ENCODE measurements around the gene SLC43A2. TPM values are rescaled to one million over a fixed set of nuclear protein-coding genes. Genes with fewer than 3 reads are reported as not detected.

Gene SLC43A2
- total and polyA plus RNA-seq, 2 donors (not counting 1 experiment from before 2014, with no cell fraction given), result 8.4 to 13.7 TPM

DNA sequence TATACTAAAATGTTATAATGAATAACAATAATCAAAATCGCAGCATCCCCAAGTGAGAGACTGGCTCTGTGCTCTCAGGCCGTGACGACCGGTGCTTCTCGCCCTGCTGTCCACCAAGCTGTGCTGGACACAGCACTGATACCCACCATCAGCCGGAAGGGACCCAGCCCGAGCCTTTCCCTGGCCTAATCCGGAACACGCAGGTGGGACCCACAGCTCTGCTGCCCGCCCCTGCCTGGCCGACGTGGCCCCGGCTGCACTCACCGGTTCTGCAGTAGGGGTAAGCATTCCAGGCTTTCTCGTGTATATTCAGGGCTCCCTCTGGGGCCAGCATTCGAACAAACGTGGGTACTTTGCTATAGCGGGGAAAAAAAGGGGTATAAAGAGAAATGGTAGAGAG is 80.6 kb downstream of the SLC43A2 start:
- no peak for DNase-seq (ENCODE audit: low read depth in 2 of 2)
- no peak overlapping the region for H2AFZ ChIP-seq (ENCODE audit: low read length)
- peaks cover 11% of the 10 kb centered on the region for H3K36me3 ChIP-seq (ENCODE audit: control insufficient read depth, insufficient read depth, low read length)
- H3K4me1 ChIP-seq (ENCODE audit: control insufficient read depth, extremely low read depth, insufficient read depth, low read length), result no peaks in the 10 kb centered on the region
- no peak overlapping the region for H3K9ac ChIP-seq (ENCODE audit: insufficient read depth, low read length)
- H4K20me1 ChIP-seq (ENCODE audit: control insufficient read depth, extremely low read depth, insufficient read depth, low read length), result no peaks in the 10 kb centered on the region
- H3K27ac ChIP-seq (ENCODE audit: insufficient read depth, low read length), result no peak overlapping the region
- H3K27me3 ChIP-seq (ENCODE audit: control insufficient read depth, insufficient read depth, low read length), result no peaks in the 10 kb centered on the region
- H3K79me2 ChIP-seq (ENCODE audit: control insufficient read depth, insufficient read depth, low read length), result no peaks in the 10 kb centered on the region
- no peaks in the 10 kb centered on the region for H3K9me3 ChIP-seq (ENCODE audit: control insufficient read depth, insufficient read depth, low read depth, low read length)
- no peak overlapping the region for H3K4me2 ChIP-seq (ENCODE audit: extremely low read depth, insufficient read depth, low read length)
- no peak overlapping the region for H3K4me3 ChIP-seq (replicated peaks in 1 of 4; ENCODE audit: control extremely low read depth in 1 of 4, insufficient read depth in 1 of 4, low read depth in 3 of 4, low read length in 4 of 4)
- TF ChIP-seq, protein P1, sequence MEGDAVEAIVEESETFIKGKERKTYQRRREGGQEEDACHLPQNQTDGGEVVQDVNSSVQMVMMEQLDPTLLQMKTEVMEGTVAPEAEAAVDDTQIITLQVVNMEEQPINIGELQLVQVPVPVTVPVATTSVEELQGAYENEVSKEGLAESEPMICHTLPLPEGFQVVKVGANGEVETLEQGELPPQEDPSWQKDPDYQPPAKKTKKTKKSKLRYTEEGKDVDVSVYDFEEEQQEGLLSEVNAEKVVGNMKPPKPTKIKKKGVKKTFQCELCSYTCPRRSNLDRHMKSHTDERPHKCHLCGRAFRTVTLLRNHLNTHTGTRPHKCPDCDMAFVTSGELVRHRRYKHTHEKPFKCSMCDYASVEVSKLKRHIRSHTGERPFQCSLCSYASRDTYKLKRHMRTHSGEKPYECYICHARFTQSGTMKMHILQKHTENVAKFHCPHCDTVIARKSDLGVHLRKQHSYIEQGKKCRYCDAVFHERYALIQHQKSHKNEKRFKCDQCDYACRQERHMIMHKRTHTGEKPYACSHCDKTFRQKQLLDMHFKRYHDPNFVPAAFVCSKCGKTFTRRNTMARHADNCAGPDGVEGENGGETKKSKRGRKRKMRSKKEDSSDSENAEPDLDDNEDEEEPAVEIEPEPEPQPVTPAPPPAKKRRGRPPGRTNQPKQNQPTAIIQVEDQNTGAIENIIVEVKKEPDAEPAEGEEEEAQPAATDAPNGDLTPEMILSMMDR (conservative IDR thresholded peaks at IDR 0.05 in 1 of 2, IDR thresholded peaks at IDR 0.05 in 1 of 2; ENCODE audit: low read depth in 1 of 2, low read length in 2 of 2), result no peak
- no peak for TF ChIP-seq EZH2 (IDR thresholded peaks at IDR 0.05; ENCODE audit: low read length, missing control alignments)

DNA sequence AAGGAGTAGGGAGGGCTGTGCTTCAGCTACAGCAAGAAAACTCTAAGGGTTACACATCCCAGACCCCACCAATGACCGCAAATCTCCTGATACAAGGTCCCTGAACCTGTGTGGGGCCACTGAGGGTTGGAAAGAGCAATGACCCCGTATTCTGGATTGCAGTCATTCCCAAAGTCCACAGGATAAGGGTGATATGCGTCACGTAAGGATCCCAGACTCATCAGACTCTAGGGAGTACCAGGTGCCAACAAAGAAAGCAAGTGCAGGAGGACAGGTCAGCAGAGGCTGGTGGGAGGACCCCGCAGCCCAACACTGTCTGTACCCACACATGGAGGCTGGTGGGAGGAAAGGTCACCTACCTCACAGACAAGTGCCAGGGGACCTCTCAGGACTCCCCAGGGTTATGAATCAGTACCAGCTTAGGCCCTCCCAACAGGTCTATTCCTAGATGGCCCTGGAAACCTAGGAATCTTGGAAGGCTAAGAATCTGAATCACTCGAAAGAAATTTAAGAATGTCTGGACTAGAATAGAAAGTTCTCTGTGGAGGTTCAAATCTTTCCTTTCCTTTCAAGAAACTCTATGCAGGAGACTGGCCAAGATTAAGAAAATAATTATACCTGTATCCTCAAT is 82.2 kb downstream of the SLC43A2 start:
- no peak overlapping the region for H3K4me2 ChIP-seq (ENCODE audit: extremely low read depth, insufficient read depth, low read length)
- no peak for TF ChIP-seq EZH2 (IDR thresholded peaks at IDR 0.05; ENCODE audit: low read length, missing control alignments)
- TF ChIP-seq, protein P1 (conservative IDR thresholded peaks at IDR 0.05 in 1 of 2, IDR thresholded peaks at IDR 0.05 in 1 of 2; ENCODE audit: low read depth in 1 of 2, low read length in 2 of 2), result no peak
- no peak overlapping the region for H2AFZ ChIP-seq (ENCODE audit: low read length)
- H3K4me3 ChIP-seq (replicated peaks in 1 of 4; ENCODE audit: control extremely low read depth in 1 of 4, insufficient read depth in 1 of 4, low read depth in 3 of 4, low read length in 4 of 4), result no peak overlapping the region
- no peaks in the 10 kb centered on the region for H3K4me1 ChIP-seq (ENCODE audit: control insufficient read depth, extremely low read depth, insufficient read depth, low read length)
- no peaks in the 10 kb centered on the region for H4K20me1 ChIP-seq (ENCODE audit: control insufficient read depth, extremely low read depth, insufficient read depth, low read length)
- H3K27ac ChIP-seq (ENCODE audit: insufficient read depth, low read length), result no peak overlapping the region
- no peak overlapping the region for H3K9ac ChIP-seq (ENCODE audit: insufficient read depth, low read length)
- H3K79me2 ChIP-seq (ENCODE audit: control insufficient read depth, insufficient read depth, low read length), result no peaks in the 10 kb centered on the region
- H3K27me3 ChIP-seq (ENCODE audit: control insufficient read depth, insufficient read depth, low read length), result no peaks in the 10 kb centered on the region
- H3K9me3 ChIP-seq (ENCODE audit: control insufficient read depth, insufficient read depth, low read depth, low read length), result no peaks in the 10 kb centered on the region
- peaks cover 8% of the 10 kb centered on the region for H3K36me3 ChIP-seq (ENCODE audit: control insufficient read depth, insufficient read depth, low read length)
- DNase-seq (ENCODE audit: low read depth in 2 of 2), result peak in 1 of 2 donors; percentile 34

DNA sequence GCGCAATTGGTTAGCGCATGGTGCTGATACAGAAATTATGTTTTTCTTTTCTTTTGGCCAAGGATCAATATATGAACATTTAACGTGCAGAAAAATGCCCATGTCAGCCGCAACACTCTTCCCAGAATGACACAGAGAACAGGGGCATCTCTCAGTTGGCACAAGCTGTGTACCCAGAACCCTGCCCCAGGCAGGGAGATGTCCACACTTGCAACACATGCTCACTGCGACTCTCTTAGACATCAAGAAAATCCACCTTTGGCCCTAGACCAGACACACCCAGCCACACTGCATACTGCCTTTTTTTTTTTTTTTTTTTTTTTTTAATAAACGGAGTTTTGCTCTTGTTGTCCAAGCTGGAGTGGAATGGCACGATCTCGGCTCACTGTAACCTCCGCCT is 83.0 kb downstream of the SLC43A2 start:
- Histone ChIP-seq H2AFZ (ENCODE audit: low read length) (no peak overlapping the region), H3K79me2 (ENCODE audit: control insufficient read depth, insufficient read depth, low read length) (no peaks in the 10 kb centered on the region), H3K4me2 (ENCODE audit: extremely low read depth, insufficient read depth, low read length) (no peak overlapping the region), H3K4me3 (replicated peaks in 1 of 4; ENCODE audit: control extremely low read depth in 1 of 4, insufficient read depth in 1 of 4, low read depth in 3 of 4, low read length in 4 of 4) (no peak overlapping the region), H3K4me1 (ENCODE audit: control insufficient read depth, extremely low read depth, insufficient read depth, low read length) (no peaks in the 10 kb centered on the region), H3K27me3 (ENCODE audit: control insufficient read depth, insufficient read depth, low read length) (no peaks in the 10 kb centered on the region), H4K20me1 (ENCODE audit: control insufficient read depth, extremely low read depth, insufficient read depth, low read length) (no peaks in the 10 kb centered on the region), H3K27ac (ENCODE audit: insufficient read depth, low read length) (no peak overlapping the region), H3K9me3 (ENCODE audit: control insufficient read depth, insufficient read depth, low read depth, low read length) (no peaks in the 10 kb centered on the region), H3K9ac (ENCODE audit: insufficient read depth, low read length) (no peak overlapping the region), H3K36me3 (ENCODE audit: control insufficient read depth, insufficient read depth, low read length) (peaks cover 6% of the 10 kb centered on the region)
- no peak for DNase-seq (ENCODE audit: low read depth in 2 of 2)
- TF ChIP-seq EZH2 (IDR thresholded peaks at IDR 0.05; ENCODE audit: low read length, missing control alignments), result no peak
- TF ChIP-seq, protein P1 (conservative IDR thresholded peaks at IDR 0.05 in 1 of 2, IDR thresholded peaks at IDR 0.05 in 1 of 2; ENCODE audit: low read depth in 1 of 2, low read length in 2 of 2), result no peak
